ENCODE results near the gene PRDM16.

DNA sequence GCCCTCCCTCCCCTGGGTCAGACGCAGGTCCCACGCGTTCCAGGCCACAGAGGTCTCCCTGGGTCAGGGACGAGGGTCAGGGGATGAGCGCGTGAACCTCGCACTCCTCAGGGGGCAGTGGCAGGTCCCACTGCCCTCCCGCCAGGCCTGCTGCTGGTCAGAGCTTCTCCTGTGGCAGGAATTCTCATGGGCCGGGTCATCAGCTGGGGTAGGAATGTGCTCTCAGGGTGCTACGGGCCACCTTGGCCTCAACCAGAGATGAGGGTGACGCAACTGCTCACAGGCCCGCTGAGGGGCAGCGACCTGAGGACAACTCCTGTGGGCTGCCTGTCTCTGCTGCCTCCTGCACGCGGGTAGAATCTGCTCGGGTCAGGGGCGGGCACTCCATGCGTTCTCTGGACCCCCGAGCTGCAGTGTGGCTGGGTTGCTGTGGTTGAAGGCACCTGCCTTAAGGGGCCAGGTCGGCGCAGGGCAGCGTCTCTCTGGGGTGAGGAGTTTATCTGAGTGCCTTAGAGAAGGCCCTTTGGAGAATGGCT, 128.8 kb downstream of the PRDM16 start:
- TF ChIP-seq, protein P1, sequence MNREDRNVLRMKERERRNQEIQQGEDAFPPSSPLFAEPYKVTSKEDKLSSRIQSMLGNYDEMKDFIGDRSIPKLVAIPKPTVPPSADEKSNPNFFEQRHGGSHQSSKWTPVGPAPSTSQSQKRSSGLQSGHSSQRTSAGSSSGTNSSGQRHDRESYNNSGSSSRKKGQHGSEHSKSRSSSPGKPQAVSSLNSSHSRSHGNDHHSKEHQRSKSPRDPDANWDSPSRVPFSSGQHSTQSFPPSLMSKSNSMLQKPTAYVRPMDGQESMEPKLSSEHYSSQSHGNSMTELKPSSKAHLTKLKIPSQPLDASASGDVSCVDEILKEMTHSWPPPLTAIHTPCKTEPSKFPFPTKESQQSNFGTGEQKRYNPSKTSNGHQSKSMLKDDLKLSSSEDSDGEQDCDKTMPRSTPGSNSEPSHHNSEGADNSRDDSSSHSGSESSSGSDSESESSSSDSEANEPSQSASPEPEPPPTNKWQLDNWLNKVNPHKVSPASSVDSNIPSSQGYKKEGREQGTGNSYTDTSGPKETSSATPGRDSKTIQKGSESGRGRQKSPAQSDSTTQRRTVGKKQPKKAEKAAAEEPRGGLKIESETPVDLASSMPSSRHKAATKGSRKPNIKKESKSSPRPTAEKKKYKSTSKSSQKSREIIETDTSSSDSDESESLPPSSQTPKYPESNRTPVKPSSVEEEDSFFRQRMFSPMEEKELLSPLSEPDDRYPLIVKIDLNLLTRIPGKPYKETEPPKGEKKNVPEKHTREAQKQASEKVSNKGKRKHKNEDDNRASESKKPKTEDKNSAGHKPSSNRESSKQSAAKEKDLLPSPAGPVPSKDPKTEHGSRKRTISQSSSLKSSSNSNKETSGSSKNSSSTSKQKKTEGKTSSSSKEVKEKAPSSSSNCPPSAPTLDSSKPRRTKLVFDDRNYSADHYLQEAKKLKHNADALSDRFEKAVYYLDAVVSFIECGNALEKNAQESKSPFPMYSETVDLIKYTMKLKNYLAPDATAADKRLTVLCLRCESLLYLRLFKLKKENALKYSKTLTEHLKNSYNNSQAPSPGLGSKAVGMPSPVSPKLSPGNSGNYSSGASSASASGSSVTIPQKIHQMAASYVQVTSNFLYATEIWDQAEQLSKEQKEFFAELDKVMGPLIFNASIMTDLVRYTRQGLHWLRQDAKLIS (CRISPR knock-in tag; IDR thresholded peaks at IDR 0.05; ENCODE audit: borderline replicate concordance): no peak
- TF ChIP-seq, protein P2, sequence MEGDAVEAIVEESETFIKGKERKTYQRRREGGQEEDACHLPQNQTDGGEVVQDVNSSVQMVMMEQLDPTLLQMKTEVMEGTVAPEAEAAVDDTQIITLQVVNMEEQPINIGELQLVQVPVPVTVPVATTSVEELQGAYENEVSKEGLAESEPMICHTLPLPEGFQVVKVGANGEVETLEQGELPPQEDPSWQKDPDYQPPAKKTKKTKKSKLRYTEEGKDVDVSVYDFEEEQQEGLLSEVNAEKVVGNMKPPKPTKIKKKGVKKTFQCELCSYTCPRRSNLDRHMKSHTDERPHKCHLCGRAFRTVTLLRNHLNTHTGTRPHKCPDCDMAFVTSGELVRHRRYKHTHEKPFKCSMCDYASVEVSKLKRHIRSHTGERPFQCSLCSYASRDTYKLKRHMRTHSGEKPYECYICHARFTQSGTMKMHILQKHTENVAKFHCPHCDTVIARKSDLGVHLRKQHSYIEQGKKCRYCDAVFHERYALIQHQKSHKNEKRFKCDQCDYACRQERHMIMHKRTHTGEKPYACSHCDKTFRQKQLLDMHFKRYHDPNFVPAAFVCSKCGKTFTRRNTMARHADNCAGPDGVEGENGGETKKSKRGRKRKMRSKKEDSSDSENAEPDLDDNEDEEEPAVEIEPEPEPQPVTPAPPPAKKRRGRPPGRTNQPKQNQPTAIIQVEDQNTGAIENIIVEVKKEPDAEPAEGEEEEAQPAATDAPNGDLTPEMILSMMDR (IDR thresholded peaks at IDR 0.05): no peak
- TF ChIP-seq, protein P3, sequence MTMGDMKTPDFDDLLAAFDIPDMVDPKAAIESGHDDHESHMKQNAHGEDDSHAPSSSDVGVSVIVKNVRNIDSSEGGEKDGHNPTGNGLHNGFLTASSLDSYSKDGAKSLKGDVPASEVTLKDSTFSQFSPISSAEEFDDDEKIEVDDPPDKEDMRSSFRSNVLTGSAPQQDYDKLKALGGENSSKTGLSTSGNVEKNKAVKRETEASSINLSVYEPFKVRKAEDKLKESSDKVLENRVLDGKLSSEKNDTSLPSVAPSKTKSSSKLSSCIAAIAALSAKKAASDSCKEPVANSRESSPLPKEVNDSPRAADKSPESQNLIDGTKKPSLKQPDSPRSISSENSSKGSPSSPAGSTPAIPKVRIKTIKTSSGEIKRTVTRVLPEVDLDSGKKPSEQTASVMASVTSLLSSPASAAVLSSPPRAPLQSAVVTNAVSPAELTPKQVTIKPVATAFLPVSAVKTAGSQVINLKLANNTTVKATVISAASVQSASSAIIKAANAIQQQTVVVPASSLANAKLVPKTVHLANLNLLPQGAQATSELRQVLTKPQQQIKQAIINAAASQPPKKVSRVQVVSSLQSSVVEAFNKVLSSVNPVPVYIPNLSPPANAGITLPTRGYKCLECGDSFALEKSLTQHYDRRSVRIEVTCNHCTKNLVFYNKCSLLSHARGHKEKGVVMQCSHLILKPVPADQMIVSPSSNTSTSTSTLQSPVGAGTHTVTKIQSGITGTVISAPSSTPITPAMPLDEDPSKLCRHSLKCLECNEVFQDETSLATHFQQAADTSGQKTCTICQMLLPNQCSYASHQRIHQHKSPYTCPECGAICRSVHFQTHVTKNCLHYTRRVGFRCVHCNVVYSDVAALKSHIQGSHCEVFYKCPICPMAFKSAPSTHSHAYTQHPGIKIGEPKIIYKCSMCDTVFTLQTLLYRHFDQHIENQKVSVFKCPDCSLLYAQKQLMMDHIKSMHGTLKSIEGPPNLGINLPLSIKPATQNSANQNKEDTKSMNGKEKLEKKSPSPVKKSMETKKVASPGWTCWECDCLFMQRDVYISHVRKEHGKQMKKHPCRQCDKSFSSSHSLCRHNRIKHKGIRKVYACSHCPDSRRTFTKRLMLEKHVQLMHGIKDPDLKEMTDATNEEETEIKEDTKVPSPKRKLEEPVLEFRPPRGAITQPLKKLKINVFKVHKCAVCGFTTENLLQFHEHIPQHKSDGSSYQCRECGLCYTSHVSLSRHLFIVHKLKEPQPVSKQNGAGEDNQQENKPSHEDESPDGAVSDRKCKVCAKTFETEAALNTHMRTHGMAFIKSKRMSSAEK (CRISPR knock-in tag; IDR thresholded peaks at IDR 0.05; ENCODE audit: borderline replicate concordance): no peak
